ENCODE data around the gene FLT3.
A peak's percentile ranks its signal among the peaks of the same experiment; 100 is the strongest.

FLT3 gene

DNA sequence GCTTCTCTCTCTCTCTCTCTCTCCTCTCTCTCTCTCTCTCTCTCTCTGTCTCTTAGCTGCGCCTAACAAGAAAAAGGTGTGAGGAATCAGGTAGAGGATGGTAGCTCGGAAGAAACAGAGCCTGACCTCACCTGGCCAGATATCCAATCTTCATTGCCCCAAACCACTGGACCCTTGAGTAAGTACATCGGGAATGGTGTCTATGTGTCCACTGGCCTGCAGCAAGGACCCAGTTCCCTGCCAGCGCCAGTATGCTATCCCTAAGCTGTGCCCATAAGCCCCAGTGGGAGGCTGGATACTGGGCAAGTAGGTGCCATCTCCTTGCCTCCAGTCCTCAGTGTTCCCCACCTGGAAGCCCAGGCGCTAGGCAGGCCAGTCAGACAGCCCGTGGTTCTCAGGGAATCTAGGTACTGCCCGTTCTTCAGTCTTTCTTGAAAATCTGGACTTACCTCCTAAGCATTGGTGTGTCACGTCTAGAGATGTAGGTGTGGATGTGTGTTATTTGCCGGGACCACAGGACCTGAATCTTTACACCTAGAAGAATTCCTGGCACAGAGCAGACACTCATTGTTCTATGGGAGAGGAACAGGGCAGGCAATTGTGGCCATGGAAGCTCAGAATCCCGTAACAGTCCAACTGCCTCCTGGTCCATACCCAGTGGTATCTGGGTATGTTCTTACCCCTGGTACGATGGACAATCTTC, 119.2 kb downstream of the FLT3 start:
- no peaks in the 10 kb centered on the region for H3K9me3 ChIP-seq (ENCODE audit: control extremely low read depth in 1 of 5, control insufficient read depth in 4 of 5, insufficient read depth in 2 of 5, low read depth in 1 of 5, low read length in 4 of 5)
- DNase-seq: no peak
- no peak overlapping the region for H3K4me3 ChIP-seq (ENCODE audit: control insufficient read depth in 1 of 7, extremely low read depth in 1 of 7, insufficient read depth in 4 of 7, low read depth in 2 of 7, low read length in 6 of 7)
- ChIA-PET POLR2A (no interaction called here), CTCF (interaction anchor here (0.7 to 10.0 kb wide), 7 partner anchors 11 to 267 kb away, joined by 3 to 120 read pairs (median 3); no protein-coding TSS in a partner anchor)
- WGBS (ENCODE audit: insufficient coverage): 93% methylated on average over 8 of the region's 11 CpGs
- H3K27me3 ChIP-seq (replicated peaks in 2 of 5; ENCODE audit: control insufficient read depth in 4 of 5, insufficient read depth in 5 of 5, low read length in 4 of 5): peaks cover 7 to 75% (median 50%) of the 10 kb centered on the region in 5 experiments
- no peak overlapping the region for H3K27ac ChIP-seq (ENCODE audit: insufficient read depth in 1 of 2, low read depth in 1 of 2, low read length in 2 of 2, poor library complexity in 1 of 2, severe bottlenecking in 2 of 2)
- H3K36me3 ChIP-seq (ENCODE audit: control insufficient read depth in 4 of 4, insufficient read depth in 4 of 4, low read length in 3 of 4): no peaks in the 10 kb centered on the region
- H3K4me1 ChIP-seq (ENCODE audit: control extremely low read depth in 1 of 4, control insufficient read depth in 4 of 4, insufficient read depth in 4 of 4, low read length in 3 of 4): peaks cover 0 to 26% (median 15%) of the 10 kb centered on the region in 4 experiments

DNA sequence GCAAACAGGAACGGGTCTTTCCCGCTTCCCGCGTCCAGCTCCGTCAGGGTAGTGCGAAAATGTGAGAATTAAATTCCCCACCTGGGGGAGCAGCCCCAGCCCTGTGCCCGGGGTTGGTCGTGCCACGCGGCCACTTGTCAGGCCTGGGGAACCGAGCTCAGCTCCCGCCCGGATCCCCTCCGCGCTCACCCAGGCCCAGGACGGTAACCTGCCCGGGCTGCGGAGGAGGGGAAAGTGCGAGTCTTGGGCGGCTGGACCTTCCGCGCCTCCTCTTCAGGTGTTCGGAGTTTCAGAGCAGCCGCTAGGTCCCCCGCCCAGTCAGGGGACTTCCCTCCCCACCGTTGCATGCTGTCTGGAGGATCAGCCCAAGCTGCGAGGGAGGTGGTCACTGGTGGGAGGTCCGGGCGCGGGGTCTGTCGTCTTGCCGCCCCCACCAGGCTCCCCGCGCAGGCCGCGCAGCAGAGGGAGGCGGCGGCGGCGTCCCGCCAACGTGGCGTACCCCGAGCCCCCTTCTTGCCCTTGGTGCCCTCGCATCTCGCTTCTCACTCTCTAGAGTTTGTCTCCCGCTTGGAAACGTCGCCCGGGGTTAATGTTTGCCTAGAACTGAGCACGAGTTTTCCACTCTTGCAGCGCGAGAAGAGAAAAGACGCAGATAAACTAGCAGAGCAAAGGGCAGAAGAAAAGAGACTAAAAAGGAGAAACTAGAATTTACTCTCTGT, 119.9 kb downstream of the FLT3 start:
- WGBS (ENCODE audit: insufficient coverage): 26% methylated on average over 50 of the region's 54 CpGs
- H3K27ac ChIP-seq (ENCODE audit: insufficient read depth in 1 of 2, low read depth in 1 of 2, low read length in 2 of 2, poor library complexity in 1 of 2, severe bottlenecking in 2 of 2): no peak overlapping the region
- ChIA-PET POLR2A (no interaction called here), CTCF (interaction anchor here (0.7 to 10.0 kb wide), 7 partner anchors 15 to 153 kb away, joined by 3 to 120 read pairs (median 3); no protein-coding TSS in a partner anchor)
- H3K4me1 ChIP-seq (ENCODE audit: control extremely low read depth in 1 of 4, control insufficient read depth in 4 of 4, insufficient read depth in 4 of 4, low read length in 3 of 4): peaks cover 0 to 33% (median 18%) of the 10 kb centered on the region in 4 experiments
- peaks cover 7 to 82% (median 55%) of the 10 kb centered on the region in 5 experiments for H3K27me3 ChIP-seq (replicated peaks in 2 of 5; ENCODE audit: control insufficient read depth in 4 of 5, insufficient read depth in 5 of 5, low read length in 4 of 5)
- H3K4me3 ChIP-seq (ENCODE audit: control insufficient read depth in 1 of 7, extremely low read depth in 1 of 7, insufficient read depth in 4 of 7, low read depth in 2 of 7, low read length in 6 of 7): no peak overlapping the region
- H3K9me3 ChIP-seq (ENCODE audit: control extremely low read depth in 1 of 5, control insufficient read depth in 4 of 5, insufficient read depth in 2 of 5, low read depth in 1 of 5, low read length in 4 of 5): no peaks in the 10 kb centered on the region
- H3K36me3 ChIP-seq (ENCODE audit: control insufficient read depth in 4 of 4, insufficient read depth in 4 of 4, low read length in 3 of 4): no peaks in the 10 kb centered on the region
- no peak for DNase-seq

DNA sequence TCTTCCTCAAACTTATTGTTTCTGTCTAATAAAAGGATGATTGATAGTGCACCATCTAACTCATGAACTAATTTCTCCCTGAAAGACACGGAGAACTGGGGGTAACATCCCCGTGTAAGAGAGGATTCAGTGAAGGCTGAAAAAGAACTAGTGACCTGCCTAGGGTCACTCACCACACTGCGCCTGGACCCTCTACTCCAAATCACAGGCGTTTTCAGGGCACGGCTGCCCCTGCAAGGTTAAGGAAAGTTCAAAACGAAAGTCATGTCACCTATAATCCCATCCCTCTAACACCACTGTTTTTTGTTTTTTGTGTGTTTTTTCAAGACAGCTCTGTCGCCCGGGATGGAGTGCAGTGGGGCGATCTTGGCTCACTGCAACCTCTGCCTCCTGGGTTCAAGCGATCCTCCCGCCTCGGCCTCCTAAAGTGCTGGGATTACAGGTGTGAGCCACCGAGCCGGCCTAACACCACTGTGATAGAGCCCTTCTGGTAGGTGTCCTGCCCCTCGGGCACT, 120.6 kb downstream of the FLT3 start:
- no peaks in the 10 kb centered on the region for H3K36me3 ChIP-seq (ENCODE audit: control insufficient read depth in 4 of 4, insufficient read depth in 4 of 4, low read length in 3 of 4)
- POLR2A ChIA-PET: no interaction called here
- DNase-seq: peak in 1 of 3 donors; percentile 17
- H3K4me3 ChIP-seq (ENCODE audit: control insufficient read depth in 1 of 7, extremely low read depth in 1 of 7, insufficient read depth in 4 of 7, low read depth in 2 of 7, low read length in 6 of 7): peak overlapping the region in 1 of 7 experiments; percentile 31
- H3K27me3 ChIP-seq (replicated peaks in 2 of 5; ENCODE audit: control insufficient read depth in 4 of 5, insufficient read depth in 5 of 5, low read length in 4 of 5): peaks cover 7 to 88% (median 59%) of the 10 kb centered on the region in 5 experiments
- no peaks in the 10 kb centered on the region for H3K9me3 ChIP-seq (ENCODE audit: control extremely low read depth in 1 of 5, control insufficient read depth in 4 of 5, insufficient read depth in 2 of 5, low read depth in 1 of 5, low read length in 4 of 5)
- H3K4me1 ChIP-seq (ENCODE audit: control extremely low read depth in 1 of 4, control insufficient read depth in 4 of 4, insufficient read depth in 4 of 4, low read length in 3 of 4): peaks cover 0 to 34% (median 19%) of the 10 kb centered on the region in 4 experiments
- no peak overlapping the region for H3K27ac ChIP-seq (ENCODE audit: insufficient read depth in 1 of 2, low read depth in 1 of 2, low read length in 2 of 2, poor library complexity in 1 of 2, severe bottlenecking in 2 of 2)
- CTCF ChIA-PET: interaction anchor here (0.8 to 2.0 kb wide), 5 partner anchors 14 to 149 kb away, joined by 3 to 7 read pairs (median 4); no protein-coding TSS in a partner anchor
- 18% methylated on average over 9 of the region's 15 CpGs for WGBS (ENCODE audit: insufficient coverage)

DNA sequence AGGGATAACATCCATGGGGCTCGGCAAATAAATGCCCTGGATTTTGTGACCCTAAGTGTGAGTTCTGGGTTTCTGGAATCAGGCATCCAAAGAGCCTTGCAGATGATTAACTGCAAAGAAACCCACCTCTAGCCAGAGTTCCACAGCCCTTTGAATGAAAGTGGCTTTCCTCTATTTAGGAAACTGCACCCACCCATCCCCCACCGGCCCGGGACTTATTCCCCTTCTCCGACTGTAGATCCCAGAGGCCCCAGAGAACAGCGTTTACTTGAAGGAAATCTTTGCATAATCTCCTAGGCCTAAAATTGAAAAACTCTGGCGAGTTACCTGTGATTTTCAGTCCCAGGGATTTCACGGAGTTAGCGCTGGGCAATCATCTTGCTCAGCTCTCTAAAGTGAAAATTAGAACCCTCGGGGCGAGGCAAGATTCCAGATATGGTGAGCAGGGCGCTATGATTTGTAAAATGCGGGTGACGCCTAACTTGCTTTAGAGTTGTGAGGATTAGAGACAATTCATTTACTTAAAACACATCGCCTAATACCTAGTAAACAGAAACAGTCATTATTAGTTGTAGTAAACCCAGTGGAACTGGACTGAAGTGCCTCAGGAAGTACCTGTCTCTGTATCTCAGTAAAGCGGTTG, 121.3 kb downstream of the FLT3 start:
- no peak overlapping the region for H3K27ac ChIP-seq (ENCODE audit: insufficient read depth in 1 of 2, low read depth in 1 of 2, low read length in 2 of 2, poor library complexity in 1 of 2, severe bottlenecking in 2 of 2)
- 13% methylated on average over 10 of the region's 15 CpGs for WGBS (ENCODE audit: insufficient coverage)
- H3K36me3 ChIP-seq (ENCODE audit: control insufficient read depth in 4 of 4, insufficient read depth in 4 of 4, low read length in 3 of 4): no peaks in the 10 kb centered on the region
- CTCF ChIA-PET: interaction anchor here (0.7 to 2.0 kb wide), 5 partner anchors 10 to 149 kb away, joined by 3 to 7 read pairs (median 3); partner anchors contain the start of gene CDX2
- H3K27me3 ChIP-seq (replicated peaks in 2 of 5; ENCODE audit: control insufficient read depth in 4 of 5, insufficient read depth in 5 of 5, low read length in 4 of 5): peaks cover 12 to 95% (median 65%) of the 10 kb centered on the region in 5 experiments
- no peak overlapping the region for H3K4me3 ChIP-seq (ENCODE audit: control insufficient read depth in 1 of 7, extremely low read depth in 1 of 7, insufficient read depth in 4 of 7, low read depth in 2 of 7, low read length in 6 of 7)
- H3K9me3 ChIP-seq (ENCODE audit: control extremely low read depth in 1 of 5, control insufficient read depth in 4 of 5, insufficient read depth in 2 of 5, low read depth in 1 of 5, low read length in 4 of 5): no peaks in the 10 kb centered on the region
- DNase-seq: no peak
- peaks cover 0 to 34% (median 19%) of the 10 kb centered on the region in 4 experiments for H3K4me1 ChIP-seq (ENCODE audit: control extremely low read depth in 1 of 4, control insufficient read depth in 4 of 4, insufficient read depth in 4 of 4, low read length in 3 of 4)
- POLR2A ChIA-PET: no interaction called here

DNA sequence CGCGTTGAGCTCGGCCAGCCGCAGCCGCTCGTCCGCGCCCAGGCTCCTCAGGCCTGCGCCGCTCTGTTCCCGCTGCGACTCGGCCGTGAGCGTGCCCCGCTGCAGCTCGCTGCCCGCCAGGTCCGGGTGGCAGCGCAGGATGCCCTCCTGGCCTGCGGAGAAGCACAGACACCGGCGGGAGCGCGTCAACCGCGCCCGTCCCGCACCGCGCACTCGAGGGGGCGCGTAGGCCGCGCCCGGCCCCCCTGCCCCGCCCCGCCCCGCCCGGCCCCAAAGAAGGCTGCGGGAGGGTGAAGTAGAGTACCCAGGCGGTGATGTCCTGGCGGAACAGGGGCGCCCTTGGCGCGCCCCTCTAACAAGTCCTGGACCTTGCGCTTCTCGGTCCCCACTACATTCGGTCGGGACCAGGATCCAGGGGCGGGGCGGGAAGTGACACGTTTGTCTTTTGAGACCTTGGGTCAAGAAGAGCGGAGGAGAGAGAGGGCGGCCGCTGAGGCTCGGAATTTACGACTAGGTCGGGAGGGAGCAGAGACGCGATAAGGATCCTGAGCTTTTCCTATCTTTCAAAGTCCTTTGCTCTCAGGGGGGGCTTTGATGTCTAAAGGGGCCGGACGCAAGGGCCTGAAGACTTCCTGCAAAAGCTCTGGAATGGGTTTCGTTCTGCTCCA, 121.9 kb downstream of the FLT3 start:
- DNase-seq: no peak
- Histone ChIP-seq H3K27ac (ENCODE audit: insufficient read depth in 1 of 2, low read depth in 1 of 2, low read length in 2 of 2, poor library complexity in 1 of 2, severe bottlenecking in 2 of 2) (no peak overlapping the region), H3K4me1 (ENCODE audit: control extremely low read depth in 1 of 4, control insufficient read depth in 4 of 4, insufficient read depth in 4 of 4, low read length in 3 of 4) (peaks cover 0 to 34% (median 19%) of the 10 kb centered on the region in 4 experiments), H3K27me3 (replicated peaks in 2 of 5; ENCODE audit: control insufficient read depth in 4 of 5, insufficient read depth in 5 of 5, low read length in 4 of 5) (peaks cover 10 to 98% (median 70%) of the 10 kb centered on the region in 5 experiments), H3K9me3 (ENCODE audit: control extremely low read depth in 1 of 5, control insufficient read depth in 4 of 5, insufficient read depth in 2 of 5, low read depth in 1 of 5, low read length in 4 of 5) (no peaks in the 10 kb centered on the region), H3K36me3 (ENCODE audit: control insufficient read depth in 4 of 4, insufficient read depth in 4 of 4, low read length in 3 of 4) (no peaks in the 10 kb centered on the region), H3K4me3 (ENCODE audit: control insufficient read depth in 1 of 7, extremely low read depth in 1 of 7, insufficient read depth in 4 of 7, low read depth in 2 of 7, low read length in 6 of 7) (peak overlapping the region in 3 of 7 experiments; percentile 14 to 43 (median 26))
- WGBS (ENCODE audit: insufficient coverage): 2% methylated on average over 56 of the region's 65 CpGs
- CTCF ChIA-PET: interaction anchor here (0.6 to 1.5 kb wide), 5 partner anchors 10 to 885 kb away, joined by 3 to 7 read pairs (median 3); partner anchors contain the start of gene CDX2
- POLR2A ChIA-PET: no interaction called here

DNA sequence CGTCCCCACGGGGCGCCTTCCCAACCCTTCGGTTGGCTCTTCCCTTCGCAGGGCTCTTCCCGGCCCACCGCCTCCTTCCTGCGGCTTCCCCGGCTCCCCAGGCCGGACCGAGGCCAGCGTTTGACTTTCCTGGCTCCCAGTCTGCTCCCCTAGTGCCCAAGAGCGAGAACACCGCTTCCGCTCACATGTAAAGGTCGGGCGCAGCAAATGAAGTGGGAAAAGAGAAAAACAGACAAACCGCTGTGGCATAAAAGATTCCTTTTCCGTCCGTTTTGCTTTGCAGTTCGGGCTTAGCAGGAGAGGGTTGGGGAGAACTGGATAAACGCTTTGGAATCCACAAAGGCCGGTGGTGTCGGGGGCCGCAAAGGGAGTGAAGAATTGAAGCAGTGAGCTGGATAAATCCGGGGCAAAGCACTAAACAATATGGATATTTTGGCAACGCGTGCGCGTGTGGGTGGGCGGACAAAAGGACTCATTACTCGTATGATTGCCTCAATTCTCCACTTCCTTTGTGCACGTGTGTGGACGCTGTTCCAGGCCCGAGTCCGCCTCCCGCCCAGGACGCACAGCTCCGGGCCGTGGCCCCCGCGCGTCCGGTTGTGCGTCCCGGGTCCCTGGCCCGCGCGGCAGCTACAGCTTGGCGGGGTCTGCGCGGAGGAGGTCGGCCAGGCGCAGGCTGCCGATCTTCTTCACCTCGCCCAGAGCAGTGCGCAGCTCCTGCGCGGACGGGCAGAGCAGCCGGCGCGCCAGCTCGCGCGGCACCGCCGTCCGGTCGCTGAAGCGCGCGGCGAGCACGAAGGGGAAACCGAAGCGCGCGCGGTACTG, 122.7 kb downstream of the FLT3 start:
- peaks cover 10 to 99% (median 75%) of the 10 kb centered on the region in 5 experiments for H3K27me3 ChIP-seq (replicated peaks in 2 of 5; ENCODE audit: control insufficient read depth in 4 of 5, insufficient read depth in 5 of 5, low read length in 4 of 5)
- peak overlapping the region in 4 of 7 experiments; percentile 8 to 43 (median 20) for H3K4me3 ChIP-seq (ENCODE audit: control insufficient read depth in 1 of 7, extremely low read depth in 1 of 7, insufficient read depth in 4 of 7, low read depth in 2 of 7, low read length in 6 of 7)
- no peak overlapping the region for H3K27ac ChIP-seq (ENCODE audit: insufficient read depth in 1 of 2, low read depth in 1 of 2, low read length in 2 of 2, poor library complexity in 1 of 2, severe bottlenecking in 2 of 2)
- H3K4me1 ChIP-seq (ENCODE audit: control extremely low read depth in 1 of 4, control insufficient read depth in 4 of 4, insufficient read depth in 4 of 4, low read length in 3 of 4): peaks cover 0 to 34% (median 19%) of the 10 kb centered on the region in 4 experiments
- peak in 1 of 3 donors; percentile 51 for DNase-seq
- ChIA-PET CTCF (interaction anchor here (0.6 to 1.2 kb wide), 4 partner anchors 9 to 884 kb away, joined by 3 to 4 read pairs (median 3); partner anchors contain the start of gene CDX2), POLR2A (no interaction called here)
- H3K36me3 ChIP-seq (ENCODE audit: control insufficient read depth in 4 of 4, insufficient read depth in 4 of 4, low read length in 3 of 4): no peaks in the 10 kb centered on the region
- H3K9me3 ChIP-seq (ENCODE audit: control extremely low read depth in 1 of 5, control insufficient read depth in 4 of 5, insufficient read depth in 2 of 5, low read depth in 1 of 5, low read length in 4 of 5): no peaks in the 10 kb centered on the region
- WGBS (ENCODE audit: insufficient coverage): 2% methylated on average over 79 of the region's 80 CpGs
